HG03095 (cell line): ENCODE data around the gene MED9.

Experiments used
- ATAC-seq: cut with Tn5 transposase; IDR thresholded peaks from one replicate; pipeline ENCODE4 v1.9.1; 2021; ENCODE audit warnings: moderate library complexity; ENCODE audit not compliant: unreplicated experiment

Gene MED9

GRCh38 chr17:17503566-17504130, 26.8 kb downstream of the MED9 start:
- ATAC-seq: no peak

- no peak for ATAC-seq
Observed at GRCh38 chr17:17504341-17505140, 27.7 kb downstream of the MED9 start.

GRCh38 chr17:17505151-17505550, 28.4 kb downstream of the MED9 start:
- no peak for ATAC-seq

GRCh38 chr17:17505610-17506171, 28.9 kb downstream of the MED9 start:
- ATAC-seq: no peak

GRCh38 chr17:17506181-17506741, 29.5 kb downstream of the MED9 start:
- no peak for ATAC-seq

GRCh38 chr17:17506893-17507464, 30.2 kb downstream of the MED9 start:
- no peak for ATAC-seq

- ATAC-seq: no peak
Observed at GRCh38 chr17:17507465-17508011, 30.7 kb downstream of the MED9 start.

- no peak for ATAC-seq
Observed at GRCh38 chr17:17508019-17508535, 31.3 kb downstream of the MED9 start.

GRCh38 chr17:17508646-17509591, 32.1 kb downstream of the MED9 start:
- no peak for ATAC-seq

- ATAC-seq: no peak
Observed at GRCh38 chr17:17509601-17510425, 33.0 kb downstream of the MED9 start.

GRCh38 chr17:17510456-17511292, 33.9 kb downstream of the MED9 start:
- ATAC-seq: no peak

GRCh38 chr17:17511293-17511741, 34.5 kb downstream of the MED9 start:
- ATAC-seq: no peak

- ATAC-seq: no peak
Observed at GRCh38 chr17:17511881-17512858, 35.4 kb downstream of the MED9 start.

- no peak for ATAC-seq
Observed at GRCh38 chr17:17512866-17513265, 36.1 kb downstream of the MED9 start.

GRCh38 chr17:17513626-17514025, 36.8 kb downstream of the MED9 start:
- ATAC-seq: no peak

- no peak for ATAC-seq
Observed at GRCh38 chr17:17514361-17514992, 37.7 kb downstream of the MED9 start.
